HG03378 (cell line): ENCODE results near the gene UTS2.

Source experiments
- ATAC-seq: cut with Tn5 transposase; IDR thresholded peaks from one replicate; pipeline ENCODE4 v1.9.1; 2021; ENCODE audit warnings: mild to moderate bottlenecking, moderate library complexity; ENCODE audit not compliant: unreplicated experiment

The UTS2 gene

DNA sequence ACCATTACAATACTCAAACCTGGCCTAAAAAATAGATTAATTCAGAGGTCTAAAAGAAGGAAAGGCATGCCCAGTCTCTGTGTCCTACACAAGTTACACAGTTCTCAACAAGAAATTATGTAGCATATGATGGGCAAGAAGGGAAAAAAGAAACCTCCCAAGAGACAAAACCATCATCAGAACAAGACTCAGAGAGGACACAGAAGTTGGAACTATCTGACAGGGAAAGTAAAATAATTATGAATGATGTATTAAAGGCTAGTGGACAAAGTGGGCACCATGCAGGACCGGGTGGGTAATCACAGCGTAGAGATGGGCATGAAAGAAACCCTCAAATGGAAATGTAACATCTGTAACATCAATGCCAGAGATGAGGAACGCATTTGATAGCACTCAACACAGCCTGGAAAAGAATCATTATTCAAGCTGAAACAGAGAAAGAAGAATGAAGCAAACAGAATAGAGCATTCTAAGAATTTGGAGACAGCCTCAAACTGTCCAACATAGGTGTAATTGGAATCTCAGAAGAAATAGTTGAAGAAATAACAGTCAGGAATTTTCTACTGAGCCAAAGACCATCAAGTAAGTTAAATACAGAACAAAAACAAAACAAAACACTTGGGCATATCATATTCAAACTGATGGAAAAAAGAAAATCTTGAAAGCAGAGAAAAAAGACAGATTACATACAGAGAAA, 39.0 kb downstream of the UTS2 start:
- no peak for ATAC-seq

DNA sequence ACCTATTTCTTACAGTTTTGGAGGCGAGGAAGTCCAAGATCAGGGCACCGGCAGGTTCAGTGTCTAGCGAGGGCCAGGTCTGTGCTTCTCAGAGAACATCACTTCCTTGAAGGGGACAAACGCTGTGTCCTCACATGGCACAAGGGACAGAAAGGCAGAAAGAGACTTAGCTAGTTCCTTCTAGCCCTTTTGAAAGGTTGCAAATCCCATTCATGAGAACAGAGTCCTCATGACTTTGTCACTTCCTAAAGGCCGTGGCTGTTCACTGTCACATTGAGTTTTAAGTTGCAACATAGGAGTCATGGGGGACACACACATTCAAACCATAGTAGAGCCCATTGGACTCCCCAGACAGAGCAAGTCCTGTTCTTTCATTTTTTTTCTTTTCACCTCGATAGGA, 41.4 kb downstream of the UTS2 start:
- ATAC-seq, result no peak

DNA sequence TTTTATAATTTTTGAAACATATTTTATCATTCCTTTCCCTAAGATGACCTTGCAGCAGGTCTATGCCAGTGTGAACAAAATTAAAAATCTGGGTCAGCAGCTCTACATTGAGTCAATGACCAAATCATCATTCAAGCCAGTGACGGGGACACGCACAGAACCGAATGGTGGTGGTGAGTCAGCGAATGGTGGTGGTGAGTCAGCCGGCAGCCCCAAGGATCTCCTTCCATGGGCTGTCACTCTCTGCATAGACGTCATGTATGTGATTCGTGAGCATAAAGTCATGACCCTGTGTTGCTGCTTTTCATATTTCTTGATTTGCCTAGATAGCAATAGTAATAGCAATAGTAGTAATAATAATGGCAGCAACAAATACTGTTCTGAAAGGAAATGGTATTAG, 42.5 kb downstream of the UTS2 start:
- no peak for ATAC-seq

DNA sequence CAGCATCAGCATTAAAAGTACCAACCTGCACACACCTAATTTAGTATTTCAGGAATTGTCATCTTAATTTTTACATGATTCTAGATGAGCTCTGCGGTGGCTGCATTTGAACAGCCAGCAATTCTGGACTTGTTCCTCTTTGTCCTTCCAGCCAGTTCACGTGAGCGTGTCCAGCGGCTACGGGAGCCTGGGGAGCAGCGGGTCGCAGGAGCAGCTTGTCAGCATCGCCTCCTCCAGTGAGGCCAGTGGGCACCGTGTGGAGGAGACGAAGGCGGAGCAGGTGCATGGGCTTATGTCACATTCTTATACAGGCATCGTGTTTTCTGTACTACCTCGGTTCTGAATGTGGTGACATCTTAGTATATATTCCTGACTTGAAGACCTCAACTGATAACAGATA, 43.1 kb downstream of the UTS2 start:
- no peak for ATAC-seq

DNA sequence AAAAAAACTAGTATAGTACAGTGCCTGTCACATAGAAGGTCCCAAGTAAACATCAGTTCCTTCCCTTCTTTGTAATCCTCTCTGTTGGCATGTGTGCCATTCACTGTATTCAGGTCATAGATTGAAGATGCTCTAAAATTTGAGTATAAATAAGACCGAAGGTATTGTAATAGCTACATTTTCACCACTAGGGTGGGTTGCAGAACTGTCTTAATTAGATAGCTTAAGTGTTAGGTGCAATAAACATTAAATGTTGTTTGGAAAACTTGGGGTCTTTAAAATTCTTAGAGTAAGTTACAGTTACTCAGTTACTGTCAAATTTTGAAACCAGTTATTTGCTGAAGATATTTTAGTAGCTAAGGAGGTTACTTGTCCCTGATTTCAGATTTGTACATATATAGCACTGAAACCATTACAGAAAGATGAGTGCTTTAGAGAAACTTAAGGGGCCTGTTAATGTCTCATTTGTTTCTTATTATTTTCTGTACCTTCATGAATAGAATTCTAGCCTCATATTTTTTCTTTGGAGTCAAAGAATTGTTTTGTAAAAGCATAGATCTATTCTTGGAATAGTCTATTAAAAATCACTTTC, 44.5 kb downstream of the UTS2 start:
- ATAC-seq, result no peak

DNA sequence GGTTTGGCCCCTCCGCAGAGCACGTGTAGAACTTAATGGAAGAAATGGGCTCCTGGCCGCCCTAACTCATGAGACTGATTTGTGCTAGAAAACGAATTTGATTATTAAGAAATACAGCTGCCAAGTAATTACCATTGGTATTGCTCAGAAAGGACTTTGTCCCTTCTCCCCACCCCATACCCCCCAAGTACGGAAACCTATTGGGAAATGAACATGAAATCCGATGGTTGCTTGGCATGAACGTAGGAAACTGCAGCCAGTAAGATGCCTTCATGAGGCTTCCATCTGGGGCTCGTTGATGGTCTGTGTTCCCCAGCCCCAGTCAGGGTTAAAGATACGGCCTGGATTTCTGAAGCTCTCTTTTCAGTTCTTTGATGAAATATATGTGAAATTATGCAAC, 47.4 kb downstream of the UTS2 start:
- ATAC-seq, result no peak
